Liver (tissue), 9 donors: ENCODE data around the gene LMTK2. TPM values are rescaled to one million over a fixed set of nuclear protein-coding genes. Genes with fewer than 3 reads are reported as not detected.

ENCODE experiments used
- DNase-seq: peaks from one replicate; pipeline ENCODE4 v3.0.0-alpha.2; 2017; ENCODE audit warnings: low spot score
- H3K27ac ChIP-seq, 2 donors: one replicate each; pipeline ENCODE4 v1.7.0; 2013; ENCODE audit warnings: inconsistent platforms in 2 of 2, low read length in 2 of 2, control low read depth in 1 of 2, low read depth in 1 of 2, mild to moderate bottlenecking in 1 of 2
- H3K27me3 ChIP-seq, 4 donors: one replicate each; pipeline versions ENCODE4 v1.6.1 to v1.7.0; 2013; ENCODE audit warnings: low read length in 3 of 4, inconsistent platforms in 1 of 4, mild to moderate bottlenecking in 1 of 4, moderate library complexity in 1 of 4; ENCODE audit not compliant: control insufficient read depth in 4 of 4, insufficient read depth in 4 of 4
- H3K36me3 ChIP-seq, 4 donors: one replicate each; pipeline versions ENCODE4 v1.6.1 to v1.7.0; 2013; ENCODE audit warnings: low read length in 3 of 4, mild to moderate bottlenecking in 3 of 4, low read depth in 1 of 4, moderate library complexity in 1 of 4; ENCODE audit not compliant: control insufficient read depth in 4 of 4, insufficient read depth in 3 of 4
- H3K4me1 ChIP-seq, 4 donors: one replicate each; pipeline versions ENCODE4 v1.6.1 to v1.7.0; 2013; ENCODE audit warnings: low read length in 3 of 4, mild to moderate bottlenecking in 3 of 4, moderate library complexity in 1 of 4; ENCODE audit not compliant: control insufficient read depth in 4 of 4, insufficient read depth in 4 of 4
- H3K4me3 ChIP-seq, 3 donors: one replicate each; pipeline versions ENCODE4 v1.6.1 to v1.7.0; 2013; ENCODE audit warnings: low read length in 3 of 3, control low read depth in 1 of 3, low read depth in 1 of 3, mild to moderate bottlenecking in 1 of 3
- H3K9ac ChIP-seq, 2 donors: one replicate each; pipeline ENCODE4 v1.7.0; 2013; ENCODE audit warnings: low read length in 2 of 2, mild to moderate bottlenecking in 2 of 2, moderate library complexity in 2 of 2, control low read depth in 1 of 2, low read depth in 1 of 2
- H3K9me3 ChIP-seq, 4 donors: one replicate each; pipeline versions ENCODE4 v1.6.1 to v1.7.0; 2013; ENCODE audit warnings: low read length in 3 of 4; ENCODE audit not compliant: control insufficient read depth in 4 of 4
- ATF3 ChIP-seq: IDR thresholded peaks from 2 replicates; pipeline ENCODE4 v1.6.1; 2016; ENCODE audit warnings: antibody characterized with exemption
- CTCF ChIP-seq: fragments of 150-350 bp; IDR thresholded peaks from 2 replicates; pipeline ENCODE4 v1.5.1; 2017; ENCODE audit warnings: improper control_type of control experiment, low read depth, low read length; ENCODE audit not compliant: missing input control
- EGR1 ChIP-seq, 2 donors: IDR thresholded peaks; 2 replicates each; pipeline ENCODE4 v1.6.1; 2016 to 2018; ENCODE audit warnings: antibody characterized with exemption in 2 of 2, low read depth in 2 of 2
- FOXA1 ChIP-seq: IDR thresholded peaks from 2 replicates; pipeline ENCODE4 v1.6.1; 2016; ENCODE audit warnings: antibody characterized with exemption
- FOXA2 ChIP-seq: IDR thresholded peaks from 2 replicates; pipeline ENCODE4 v1.6.1; 2016; ENCODE audit warnings: antibody characterized with exemption
- HNF4A ChIP-seq, 2 donors: conservative IDR thresholded peaks; 2 replicates each; pipeline ENCODE4 v1.6.1; 2016; ENCODE audit warnings: antibody characterized with exemption in 2 of 2, mild to moderate bottlenecking in 2 of 2
- HNF4G ChIP-seq: IDR thresholded peaks from 2 replicates; pipeline ENCODE4 v1.6.1; 2016; ENCODE audit warnings: antibody characterized with exemption
- JUND ChIP-seq, 2 donors: IDR thresholded peaks; 2 replicates each; pipeline ENCODE4 v1.6.1; 2016; ENCODE audit warnings: antibody characterized with exemption in 2 of 2
- MAX ChIP-seq: IDR thresholded peaks from 2 replicates; pipeline ENCODE4 v1.6.1; 2016; ENCODE audit warnings: antibody characterized with exemption
- NR2F2 ChIP-seq: IDR thresholded peaks from 2 replicates; pipeline ENCODE4 v1.6.1; 2016; ENCODE audit warnings: antibody characterized with exemption
- RAD21 ChIP-seq, 2 donors: IDR thresholded peaks; 2 replicates each; pipeline ENCODE4 v1.6.1; 2016; ENCODE audit warnings: antibody characterized with exemption in 2 of 2, mild to moderate bottlenecking in 2 of 2
- RXRA ChIP-seq, 2 donors: IDR thresholded peaks; 2 replicates each; pipeline ENCODE4 v1.6.1; 2017 to 2018; ENCODE audit warnings: antibody characterized with exemption in 2 of 2, mild to moderate bottlenecking in 1 of 2
- SP1 ChIP-seq: IDR thresholded peaks from 2 replicates; pipeline ENCODE4 v1.6.1; 2018; ENCODE audit warnings: antibody characterized with exemption, mild to moderate bottlenecking
- TAF1 ChIP-seq: conservative IDR thresholded peaks from 2 replicates; pipeline ENCODE4 v1.6.1; 2016; ENCODE audit warnings: antibody characterized with exemption, mild to moderate bottlenecking
- YY1 ChIP-seq: IDR thresholded peaks from 2 replicates; pipeline ENCODE4 v1.6.1; 2016; ENCODE audit warnings: antibody characterized with exemption, mild to moderate bottlenecking
- ZBTB33 ChIP-seq: IDR thresholded peaks from 2 replicates; pipeline ENCODE4 v1.6.1; 2016; ENCODE audit warnings: antibody characterized with exemption
- WGBS: extraction: QIAGEN DNeasy Blood & Tissue Kit; methylation state at CpG from one replicate; pipeline ENCODE4 v1.1.7; 2013; 5-methylcytosine and 5-hydroxymethylcytosine counted together
- polyA plus RNA-seq, 2 donors: library from polyadenylated mRNA; stranded (reverse) in 1 of 2; unstranded in 1 of 2; fragments of 200-250 nt in 1 of 2; fragments of >200 nt in 1 of 2; fragmentation: Nextera tagmentation in 1 of 2; extraction: Ambion mirVana in 1 of 2; gene quantifications; one replicate each; pipeline versions ENCODE4 v1.2.1 to v1.2.3, GENCODE V29; 2013 to 2015
- total RNA-seq, 2 donors: library from RNA; depleted of rRNA; stranded (reverse); fragments of >200 nt; gene quantifications; one replicate each; pipeline ENCODE4 v1.2.3, GENCODE V29; 2014
- donor health status: healthy.
- donor health status: healthy.
- donor health status: healthy.
- donor health status: healthy.
- donor health status: healthy.

LMTK2 gene
- total and polyA plus RNA-seq, 4 donors, result 3.1 to 14.3 (median 9.0) TPM

- Histone ChIP-seq H3K4me1 (no peaks in the 10 kb centered on the region), H3K27ac (no peak overlapping the region), H3K4me3 (no peak overlapping the region), H3K36me3 (peaks cover 0 to 14% (median 5%) of the 10 kb centered on the region in 4 donors), H3K9me3 (no peaks in the 10 kb centered on the region), H3K9ac (no peak overlapping the region), H3K27me3 (no peaks in the 10 kb centered on the region)
- 69% methylated on average over 19 of the region's 19 CpGs for WGBS
- peak; percentile 58 for DNase-seq
- TF ChIP-seq RAD21 (IDR thresholded peaks at IDR 0.05) (peak; percentile 67 to 84), JUND (IDR thresholded peaks at IDR 0.05) (no peak), CTCF (peak; percentile 65)
Observed at GRCh38 chr7:98240961-98241673, 134.5 kb downstream of the LMTK2 start.

- H3K9ac ChIP-seq, result no peak overlapping the region
- H3K4me3 ChIP-seq, result no peak overlapping the region
- H3K27ac ChIP-seq, result no peak overlapping the region
- H3K36me3 ChIP-seq, result peaks cover 0 to 11% (median 5%) of the 10 kb centered on the region in 4 donors
- H3K27me3 ChIP-seq, result no peaks in the 10 kb centered on the region
- 91% methylated on average over 16 of the region's 16 CpGs for WGBS
- H3K9me3 ChIP-seq, result no peaks in the 10 kb centered on the region
- DNase-seq, result no peak
- no peaks in the 10 kb centered on the region for H3K4me1 ChIP-seq
- TF ChIP-seq ZBTB33, result no peak
- TF ChIP-seq EGR1 (IDR thresholded peaks at IDR 0.05; ENCODE audit: low read depth in 2 of 2), result no peak
- no peak for TF ChIP-seq MAX
Observed at GRCh38 chr7:98241674-98242241, 135.1 kb downstream of the LMTK2 start.

GRCh38 chr7:98242342-98242741, 135.7 kb downstream of the LMTK2 start:
- H3K4me1 ChIP-seq, result no peaks in the 10 kb centered on the region
- no peaks in the 10 kb centered on the region for H3K27me3 ChIP-seq
- no peaks in the 10 kb centered on the region for H3K9me3 ChIP-seq
- H3K9ac ChIP-seq, result no peak overlapping the region
- DNase-seq, result no peak
- no peak overlapping the region for H3K27ac ChIP-seq
- WGBS, result 97% methylated on average over 1 of the region's 1 CpG
- peaks cover 0 to 11% (median 5%) of the 10 kb centered on the region in 4 donors for H3K36me3 ChIP-seq
- no peak overlapping the region for H3K4me3 ChIP-seq
- no peak for TF ChIP-seq RXRA (IDR thresholded peaks at IDR 0.05)
- TF ChIP-seq YY1, result no peak
- no peak for TF ChIP-seq HNF4A (conservative IDR thresholded peaks at IDR 0.05)
- no peak for TF ChIP-seq NR2F2
- no peak for TF ChIP-seq ZBTB33
- no peak for TF ChIP-seq ATF3
- no peak for TF ChIP-seq SP1
- no peak for TF ChIP-seq EGR1 (IDR thresholded peaks at IDR 0.05; ENCODE audit: low read depth in 2 of 2)
- TF ChIP-seq TAF1, result no peak
- TF ChIP-seq CTCF, result no peak
- TF ChIP-seq JUND (IDR thresholded peaks at IDR 0.05), result no peak
- TF ChIP-seq FOXA1, result no peak
- TF ChIP-seq FOXA2, result no peak
- no peak for TF ChIP-seq MAX
- TF ChIP-seq HNF4G, result no peak
